ENCODE results near the gene SUSD6. TPM values are rescaled to one million over a fixed set of nuclear protein-coding genes. Genes with fewer than 3 reads are reported as not detected.

Gene SUSD6
- total and polyA plus RNA-seq, 9 of the 15 experiments (the other 6 are each of a cell fraction or from before 2014, with no cell fraction given), result 2.9 to 20.7 (median 5.6) TPM

- TF ChIP-seq ATF2 (CRISPR knock-in tag; IDR thresholded peaks at IDR 0.05) (no peak), RFX7 (CRISPR knock-in tag; IDR thresholded peaks at IDR 0.05) (no peak), HMG20B (CRISPR knock-in tag; IDR thresholded peaks at IDR 0.05) (no peak), TSHZ1 (CRISPR knock-in tag; IDR thresholded peaks at IDR 0.05) (no peak), WHSC1 (IDR thresholded peaks at IDR 0.05; ENCODE audit: low read length) (no peak), ZBTB7A (IDR thresholded peaks at IDR 0.05; ENCODE audit: borderline replicate concordance, control insufficient read depth, low read depth, low read length) (peak; percentile 22; the same call in 1 of the 2 replicates), LEF1 (IDR thresholded peaks at IDR 0.05) (no peak), TRIM24 (IDR thresholded peaks at IDR 0.05) (no peak), ZNF707 (CRISPR knock-in tag; conservative IDR thresholded peaks at IDR 0.05) (no peak), ZBTB1 (CRISPR knock-in tag; IDR thresholded peaks at IDR 0.05; ENCODE audit: borderline replicate concordance, low read depth) (no peak), EGR1 (conservative IDR thresholded peaks at IDR 0.05) (peak; percentile 18; the same call in 1 of the 2 replicates), HDAC1 (IDR thresholded peaks at IDR 0.05) (no peak), ETV1 (tag; conservative IDR thresholded peaks at IDR 0.05; ENCODE audit: low read depth) (no peak), ZNF282 (CRISPR knock-in tag; IDR thresholded peaks at IDR 0.05) (no peak), NR1H2 (CRISPR knock-in tag; IDR thresholded peaks at IDR 0.05) (no peak)
These were observed 573 bp upstream of the SUSD6 start (continued) for GRCh38 chr14:69610874-69611171.
